ENCODE results near the gene BTNL2.
A peak's percentile ranks its signal among the peaks of the same experiment; 100 is the strongest.
"Not testable (repeated sequence)": the region's sequence is repeated elsewhere in the genome, so short reads cannot be mapped to it uniquely, and the experiment has no call there.

Gene BTNL2, protein sequence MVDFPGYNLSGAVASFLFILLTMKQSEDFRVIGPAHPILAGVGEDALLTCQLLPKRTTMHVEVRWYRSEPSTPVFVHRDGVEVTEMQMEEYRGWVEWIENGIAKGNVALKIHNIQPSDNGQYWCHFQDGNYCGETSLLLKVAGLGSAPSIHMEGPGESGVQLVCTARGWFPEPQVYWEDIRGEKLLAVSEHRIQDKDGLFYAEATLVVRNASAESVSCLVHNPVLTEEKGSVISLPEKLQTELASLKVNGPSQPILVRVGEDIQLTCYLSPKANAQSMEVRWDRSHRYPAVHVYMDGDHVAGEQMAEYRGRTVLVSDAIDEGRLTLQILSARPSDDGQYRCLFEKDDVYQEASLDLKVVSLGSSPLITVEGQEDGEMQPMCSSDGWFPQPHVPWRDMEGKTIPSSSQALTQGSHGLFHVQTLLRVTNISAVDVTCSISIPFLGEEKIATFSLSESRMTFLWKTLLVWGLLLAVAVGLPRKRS

GRCh38 chr6:32406857-32407256 is at the start of gene BTNL2:
Gene BTNL2, minus strand, starts transcription at chr6:32407181. Its CDS starts 58 bp downstream, at chr6:32407123.
- no peak for DNase-seq

GRCh38 chr6:32449088-32449736 is 42.2 kb upstream of the BTNL2 start:
- DNase-seq, result no peak

GRCh38 chr6:32447932-32448331 is 41.0 kb upstream of the BTNL2 start:
- DNase-seq, result no peak

DNA sequence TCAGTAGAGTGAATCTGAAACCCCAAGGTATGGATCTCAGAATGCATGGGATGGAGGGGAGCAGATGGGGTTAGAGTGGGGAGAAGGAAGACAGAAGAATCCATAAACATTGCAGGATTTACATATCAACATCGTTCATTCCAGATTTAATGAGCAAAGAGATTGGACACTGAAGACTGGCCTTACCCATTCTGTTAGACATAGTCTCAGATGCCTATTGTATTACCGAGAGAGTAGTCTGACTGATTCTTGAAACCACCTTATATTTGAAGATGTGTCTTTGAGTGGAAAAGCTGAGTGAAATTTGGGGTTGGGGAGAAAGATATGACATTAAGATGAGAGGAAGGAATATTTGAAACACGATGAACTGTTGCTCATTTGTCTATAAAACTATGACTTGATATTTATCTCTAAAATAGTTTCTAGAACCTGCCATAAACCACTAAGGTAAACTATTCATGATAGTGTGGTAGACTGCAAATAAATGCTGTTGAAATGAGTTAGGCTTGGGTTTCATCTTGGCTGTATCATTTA is 38.4 kb upstream of the BTNL2 start:
- DNase-seq, result no peak

DNA sequence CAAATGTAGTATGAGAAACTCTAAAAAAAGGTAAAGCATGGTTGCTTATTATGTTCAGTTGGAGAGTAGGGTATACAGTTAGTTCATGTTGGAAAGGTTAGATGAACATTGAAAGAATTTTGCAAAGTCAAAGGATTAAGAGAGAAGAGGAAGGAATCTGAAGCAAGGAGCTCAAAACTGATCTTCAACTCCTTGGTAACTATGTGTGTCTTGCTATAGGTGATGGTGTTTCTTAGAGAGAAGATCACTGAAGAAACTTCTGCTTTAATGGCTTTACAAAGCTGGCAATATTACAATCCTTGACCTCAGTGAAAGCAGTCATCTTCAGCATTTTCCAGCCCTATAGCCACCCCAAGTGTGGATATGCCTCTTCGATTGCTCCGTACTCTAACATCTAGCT is 37.5 kb upstream of the BTNL2 start:
- no peak for DNase-seq

DNA sequence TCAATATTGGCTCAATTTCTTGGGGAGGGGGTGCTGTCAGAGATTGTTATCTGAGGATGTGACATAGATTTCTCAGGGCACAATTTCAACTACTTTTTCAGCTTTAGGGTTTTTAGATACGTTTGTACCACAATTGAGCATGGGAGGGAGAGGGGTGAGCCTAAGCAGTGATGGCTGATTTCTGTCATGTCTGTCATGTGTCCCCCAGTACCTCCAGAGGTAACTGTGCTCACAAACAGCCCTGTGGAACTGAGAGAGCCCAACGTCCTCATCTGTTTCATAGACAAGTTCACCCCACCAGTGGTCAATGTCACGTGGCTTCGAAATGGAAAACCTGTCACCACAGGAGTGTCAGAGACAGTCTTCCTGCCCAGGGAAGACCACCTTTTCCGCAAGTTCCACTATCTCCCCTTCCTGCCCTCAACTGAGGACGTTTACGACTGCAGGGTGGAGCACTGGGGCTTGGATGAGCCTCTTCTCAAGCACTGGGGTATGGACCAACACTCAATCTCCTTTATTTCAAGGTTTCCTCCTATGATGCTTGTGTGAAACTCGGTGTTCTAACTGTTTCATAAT is 36.1 kb upstream of the BTNL2 start:
- DNase-seq, result no peak

DNA sequence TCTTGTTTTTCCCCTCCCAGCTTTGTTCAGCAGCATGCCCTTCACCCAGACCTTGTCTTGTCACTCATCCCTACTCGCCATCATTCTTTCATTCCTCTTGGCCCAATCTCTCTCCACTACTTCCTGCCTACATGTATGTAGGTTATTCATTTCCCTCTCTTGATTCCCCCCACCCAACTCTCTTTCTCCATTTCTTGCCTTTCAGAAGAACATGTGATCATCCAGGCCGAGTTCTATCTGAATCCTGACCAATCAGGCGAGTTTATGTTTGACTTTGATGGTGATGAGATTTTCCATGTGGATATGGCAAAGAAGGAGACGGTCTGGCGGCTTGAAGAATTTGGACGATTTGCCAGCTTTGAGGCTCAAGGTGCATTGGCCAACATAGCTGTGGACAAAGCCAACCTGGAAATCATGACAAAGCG is 35.3 kb upstream of the BTNL2 start:
- DNase-seq, result no peak

GRCh38 chr6:32439602-32440214 is 32.7 kb upstream of the BTNL2 start, which contains the start of gene HLA-DRA:
Gene HLA-DRA, plus strand, starts transcription at chr6:32439887. Its CDS starts 64 bp downstream, at chr6:32439951.
- peak; percentile 86 for DNase-seq

DNA sequence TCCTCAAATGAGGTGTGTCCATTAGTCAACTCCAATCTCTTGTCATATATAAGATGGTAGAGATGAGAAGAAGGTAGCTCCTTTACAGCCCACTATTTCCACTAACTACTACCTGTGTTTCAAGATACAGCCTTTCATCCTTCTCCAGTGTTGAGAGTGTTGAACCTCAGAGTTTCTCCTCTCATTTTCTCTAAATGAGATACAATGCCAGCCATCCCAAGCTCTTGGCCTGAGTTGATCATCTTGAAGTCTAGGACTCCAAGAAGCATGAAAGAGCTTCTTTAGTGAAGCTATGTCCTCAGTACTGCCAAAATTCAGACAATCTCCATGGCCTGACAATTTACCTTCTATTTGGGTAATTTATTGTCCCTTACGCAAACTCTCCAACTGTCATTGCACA is 32.2 kb upstream of the BTNL2 start:
- no peak for DNase-seq

GRCh38 chr6:32436995-32437836 is 30.2 kb upstream of the BTNL2 start:
- DNase-seq, result peak; percentile 71

DNA sequence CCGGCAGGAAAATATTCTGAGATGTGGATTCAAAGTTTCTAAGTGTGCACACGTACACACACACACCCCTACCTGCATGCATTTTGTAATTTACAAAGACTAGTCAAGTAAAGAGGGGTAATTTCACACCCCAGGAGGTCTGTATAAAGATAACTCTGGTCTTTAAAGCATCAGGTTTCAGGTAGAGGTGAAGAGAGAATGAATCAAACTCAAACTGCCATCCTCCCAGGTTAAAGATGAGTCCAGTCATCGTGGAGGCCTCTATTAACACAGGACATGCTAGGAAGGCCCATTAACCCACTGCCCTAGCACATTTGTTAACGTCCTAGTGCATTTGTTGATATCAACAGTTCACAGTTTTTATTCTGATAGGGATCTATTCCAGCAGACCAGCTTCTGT is 29.2 kb upstream of the BTNL2 start:
- no peak for DNase-seq

DNA sequence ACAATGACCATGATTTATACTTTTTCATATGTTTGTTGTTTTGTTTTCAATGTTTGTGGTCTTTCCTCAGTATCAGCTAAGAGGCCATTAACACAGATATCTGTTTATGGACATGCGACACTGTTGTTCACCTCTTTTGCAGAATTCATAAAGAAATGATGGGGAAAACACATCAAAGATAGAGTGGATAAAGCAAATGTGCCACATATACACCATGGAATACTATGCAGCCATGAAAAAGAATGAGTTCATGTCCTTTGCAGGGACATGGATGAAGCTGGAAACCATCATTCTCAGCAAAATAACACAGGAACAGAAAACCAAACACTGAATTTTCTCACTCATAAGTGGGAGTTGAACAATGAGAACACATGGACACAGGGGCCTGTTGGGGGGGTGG is 27.0 kb upstream of the BTNL2 start:
- not testable (repeated sequence) for DNase-seq

DNA sequence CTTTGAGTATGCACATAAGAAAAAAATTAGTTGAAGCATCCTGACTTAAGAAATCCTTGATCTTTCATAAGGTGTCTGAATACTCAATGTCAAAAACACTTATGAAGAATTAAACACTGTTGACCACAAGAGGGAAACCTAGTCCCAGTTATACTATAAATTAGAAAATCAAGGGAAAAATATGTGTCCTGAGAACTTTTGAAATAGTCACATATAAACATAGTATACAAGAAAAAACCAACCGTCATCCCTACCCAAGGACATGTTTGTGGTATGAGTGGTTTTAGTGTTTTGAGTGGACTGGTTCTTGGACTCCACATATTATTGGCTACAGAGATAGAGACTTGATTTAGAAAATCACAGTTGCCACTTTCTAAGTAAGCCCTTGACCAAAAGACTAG is 25.1 kb upstream of the BTNL2 start:
- DNase-seq, result peak; percentile 68

DNA sequence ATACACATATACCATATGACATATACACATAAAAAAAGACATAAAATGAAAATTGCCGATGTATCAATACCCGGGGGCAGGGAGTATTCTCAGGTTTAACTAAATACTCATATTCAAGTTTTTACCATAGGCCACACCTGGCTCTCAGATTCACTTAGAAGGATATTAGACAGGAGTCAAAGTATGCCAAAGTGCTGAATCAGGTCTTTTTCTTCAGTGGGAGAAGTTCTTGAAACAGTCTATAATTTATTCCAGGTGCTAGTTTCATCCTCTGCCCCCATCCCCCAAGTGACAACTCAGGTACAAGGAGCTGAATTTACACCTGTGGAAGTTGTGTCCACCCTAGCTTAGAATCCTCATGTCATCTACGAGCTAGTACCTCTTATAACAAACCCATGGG is 24.2 kb upstream of the BTNL2 start:
- DNase-seq, result no peak

- no peak for DNase-seq
These were observed 23.2 kb upstream of the BTNL2 start for GRCh38 chr6:32430179-32430578.

DNA sequence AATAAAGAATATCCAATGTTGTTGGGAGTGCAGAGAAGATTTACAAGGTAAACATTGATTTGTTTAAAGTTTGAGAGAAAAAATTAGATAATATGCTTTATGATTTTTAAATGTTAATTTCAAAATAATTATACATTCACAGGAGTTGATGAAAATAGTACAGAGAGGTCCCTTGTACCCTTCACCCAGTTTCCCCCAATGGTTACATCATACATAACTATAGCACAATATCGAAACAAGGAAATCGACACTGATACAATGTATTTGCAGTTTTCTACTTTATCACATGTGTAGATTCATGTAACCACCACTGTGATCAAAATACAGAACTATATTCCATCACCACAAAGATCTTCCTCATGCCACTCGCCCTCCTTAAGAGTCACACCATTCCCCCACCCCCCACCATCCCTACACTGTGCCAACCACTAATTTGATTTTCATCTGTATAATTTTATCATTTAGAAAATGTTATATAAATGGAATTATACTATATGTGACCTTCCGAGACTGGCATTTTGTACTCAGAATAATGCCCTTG is 21.0 kb upstream of the BTNL2 start:
- DNase-seq, result no peak

DNA sequence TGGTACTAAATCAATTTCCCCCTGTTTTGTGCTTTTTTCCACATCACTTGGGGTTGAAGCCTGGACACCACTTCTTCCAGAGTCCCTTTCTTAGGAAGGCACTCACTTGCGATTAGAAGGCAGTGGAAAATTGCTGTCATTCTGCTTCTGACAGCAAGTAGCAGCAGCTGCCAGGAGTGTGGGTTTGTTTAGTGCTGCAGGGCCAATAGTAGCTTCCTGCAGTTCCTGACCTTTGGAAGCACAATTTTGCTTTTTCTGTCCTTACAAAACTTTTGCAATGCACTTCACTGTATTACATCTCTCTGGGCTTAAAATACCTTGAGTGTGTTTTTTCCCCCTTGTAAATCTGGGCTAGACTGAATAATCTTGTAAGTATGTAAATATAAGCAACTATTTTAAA is 20.2 kb upstream of the BTNL2 start:
- no peak for DNase-seq

- no peak for DNase-seq
These were observed 19.4 kb upstream of the BTNL2 start for GRCh38 chr6:32426338-32426737.

DNA sequence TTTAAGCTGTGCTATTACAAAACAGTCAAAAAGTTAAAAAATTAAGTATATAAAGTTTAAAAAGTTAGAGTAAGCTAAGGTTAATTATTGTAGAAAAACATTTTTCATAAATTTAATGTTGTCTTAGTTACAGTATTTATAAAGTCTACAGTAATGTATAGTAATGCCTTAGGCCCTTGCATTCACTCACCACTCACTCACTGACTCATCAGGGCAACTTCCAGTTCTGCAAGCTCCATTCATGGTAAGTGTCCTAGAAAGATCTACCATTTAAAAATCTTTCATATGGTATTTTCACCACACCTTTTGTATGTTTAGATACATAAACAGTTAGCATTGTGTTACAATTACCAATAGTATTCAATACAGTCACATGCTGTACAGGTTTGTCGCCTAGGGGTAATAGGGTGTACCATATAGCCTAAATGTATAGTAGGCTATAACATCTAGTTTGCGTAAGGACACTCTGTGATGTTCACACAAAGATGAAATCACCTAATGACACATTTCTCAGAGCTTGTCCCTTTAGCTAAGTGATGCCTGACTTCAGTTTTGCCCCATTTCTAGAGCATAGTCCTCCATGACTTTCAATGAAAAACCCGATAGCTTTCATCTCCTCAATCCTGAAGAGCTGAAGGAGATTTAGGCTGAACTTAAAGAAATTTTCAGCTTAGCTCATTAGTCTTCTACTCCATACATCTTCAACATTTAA is 17.8 kb upstream of the BTNL2 start:
- no peak for DNase-seq

DNA sequence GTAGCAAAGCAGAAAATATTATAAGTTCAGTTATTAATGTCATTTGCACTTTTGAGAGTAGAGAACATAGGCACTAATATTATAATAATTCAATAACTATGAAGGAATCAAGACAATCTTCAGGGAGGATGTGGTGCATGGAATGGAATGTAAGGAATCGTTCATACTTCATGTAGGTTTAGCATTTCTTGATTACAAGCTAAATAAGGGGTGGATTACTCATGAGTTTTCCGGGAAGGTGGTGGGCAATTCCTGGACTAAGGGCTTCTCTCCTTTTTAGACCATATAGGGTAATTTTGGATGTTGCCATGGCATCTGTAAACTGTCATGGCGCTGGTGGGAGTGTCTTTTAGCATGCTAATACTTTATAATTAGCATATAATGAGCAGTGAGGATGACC is 9.1 kb upstream of the BTNL2 start:
- no peak for DNase-seq

- peak; percentile 84 for DNase-seq
These were observed 8.6 kb upstream of the BTNL2 start for GRCh38 chr6:32415521-32416019.

Data from hematopoietic multipotent progenitor cell treated with erythropoietin and hydrocortisone succinate and interleukin-3 and kit ligand, for 6 days (in vitro differentiated cells).